HCT116 (cell line): ENCODE results near the gene RBP2. TPM values are rescaled to one million over a fixed set of nuclear protein-coding genes. Genes with fewer than 3 reads are reported as not detected.

Experiments
- ATAC-seq: fragments of 200-7000 bp; cut with Tn5 transposase; 2 replicates; pipeline ENCODE4 v1.9.1; 2020; ENCODE audit warnings: mild to moderate bottlenecking, moderate library complexity
- BruUV-seq: library from RNA; stranded (reverse); fragments of 400-500 nt; replicated peaks from 2 replicates; lab custom pipeline; 2021; lab: Mats Ljungman, UMichigan
- CTCF ChIA-PET: fragments of 300-600 bp; sonication (Branson Sonifier 250); formaldehyde crosslinking; loops from one replicate; lab custom pipeline; 2021; ENCODE audit warnings: antibody characterized with exemption; lab: Charles Lee
- POLR2A ChIA-PET: fragments of 300-600, 350-600 bp; sonication (Branson Sonifier 250); formaldehyde crosslinking; loops from one replicate; lab custom pipeline; 2021; ENCODE audit warnings: antibody characterized with exemption; lab: Charles Lee
- RAD21 ChIA-PET, 2 experiments: fragments of 300-600 bp; sonication (Branson Sonifier 250); formaldehyde crosslinking; loops; one replicate each; lab custom pipeline; 2023; ENCODE audit warnings: low total read pairs in 2 of 2; ENCODE audit not compliant: uncharacterized antibody in 2 of 2, unreplicated experiment in 2 of 2, low non-redundant PET in 1 of 2; lab: Charles Lee
- DNase-seq: peaks from one replicate; pipeline ENCODE4 v3.0.0-alpha.2; 2010; ENCODE audit warnings: low read depth, low spot score
- H2AFZ ChIP-seq: fragments of 200-600 bp; shearing (Covaris generic), sonication (generic); 2 replicates; pipeline ENCODE4 v1.6.1; 2017; ENCODE audit warnings: low read depth, mixed run types, mixed read lengths, antibody characterized with exemption, low read length; ENCODE audit not compliant: poor library complexity, severe bottlenecking
- H3K27ac ChIP-seq: 2 replicates; pipeline ENCODE4 v1.5.1; 2012; ENCODE audit warnings: low read depth, low read length
- H3K27me3 ChIP-seq: fragments of 200-600 bp; sonication (generic); 2 replicates; pipeline ENCODE4 v1.6.1; 2016; ENCODE audit warnings: mixed run types, low read length, mixed read lengths; ENCODE audit not compliant: insufficient read depth
- H3K36me3 ChIP-seq, 2 experiments: fragments of 200-500 bp in 1 of 2; fragments of 200-600 bp in 1 of 2; sonication (Bioruptor generic) in 1 of 2; sonication (generic) in 1 of 2; 2 replicates each; pipeline versions ENCODE4 v1.5.1 to v1.6.1; 2014 to 2016; ENCODE audit warnings: low read length in 2 of 2, inconsistent platforms in 1 of 2, mixed read lengths in 1 of 2, mixed run types in 1 of 2; ENCODE audit not compliant: insufficient read depth in 2 of 2, control insufficient read depth in 1 of 2
- H3K4me1 ChIP-seq, 2 experiments: fragments of 200-600 bp in 1 of 2; sonication (generic) in 1 of 2; 2 replicates each; pipeline versions ENCODE4 v1.5.1 to v1.6.1; 2012 to 2017; ENCODE audit warnings: low read length in 2 of 2, inconsistent platforms in 1 of 2, mild to moderate bottlenecking in 1 of 2, mixed read lengths in 1 of 2, mixed run types in 1 of 2, moderate library complexity in 1 of 2; ENCODE audit not compliant: insufficient read depth in 2 of 2, control insufficient read depth in 1 of 2
- H3K4me2 ChIP-seq: fragments of 200-600 bp; sonication (generic); 2 replicates; pipeline ENCODE4 v1.6.1; 2017; ENCODE audit warnings: mixed run types, low read length, mixed read lengths
- H3K4me3 ChIP-seq, 2 experiments: fragments of 200-600 bp in 1 of 2; sonication (generic) in 1 of 2; replicated peaks in 1 of 2; 2 replicates each; pipeline ENCODE4 v1.5.1; 2011 to 2016; ENCODE audit warnings: low read length in 2 of 2, control low read depth in 1 of 2, low read depth in 1 of 2, mild to moderate bottlenecking in 1 of 2, mixed read lengths in 1 of 2, mixed run types in 1 of 2
- H3K79me2 ChIP-seq: fragments of 200-600 bp; sonication (generic); 2 replicates; pipeline ENCODE4 v1.6.1; 2017; ENCODE audit warnings: mild to moderate bottlenecking, mixed run types, low read length, moderate library complexity, mixed read lengths; ENCODE audit not compliant: insufficient read depth
- H3K9ac ChIP-seq: fragments of 200-600 bp; sonication (generic); 2 replicates; pipeline ENCODE4 v1.6.1; 2016; ENCODE audit warnings: low read length, mixed read lengths
- H3K9me2 ChIP-seq: fragments of 200-600 bp; sonication (generic), shearing (Covaris generic); 2 replicates; pipeline ENCODE4 v1.6.1; 2017; ENCODE audit warnings: mixed run types, mild to moderate bottlenecking, moderate library complexity; ENCODE audit not compliant: insufficient read depth
- H3K9me3 ChIP-seq, 2 experiments: fragments of 200-500 bp in 1 of 2; fragments of 200-600 bp in 1 of 2; sonication (Bioruptor generic) in 1 of 2; sonication (generic) in 1 of 2; 2 replicates each; pipeline ENCODE4 v1.6.1; 2014 to 2017; ENCODE audit warnings: low read length in 2 of 2, mixed read lengths in 2 of 2, inconsistent platforms in 1 of 2, low read depth in 1 of 2, mild to moderate bottlenecking in 1 of 2, mixed run types in 1 of 2, moderate library complexity in 1 of 2; ENCODE audit not compliant: control insufficient read depth in 1 of 2, insufficient read depth in 1 of 2
- H4K20me1 ChIP-seq: fragments of 200-600 bp; sonication (generic), shearing (Covaris generic); 2 replicates; pipeline ENCODE4 v1.6.1; 2017; ENCODE audit warnings: mixed run types, mild to moderate bottlenecking, moderate library complexity; ENCODE audit not compliant: insufficient read depth
- CBX3 ChIP-seq: IDR thresholded peaks from 2 replicates; pipeline ENCODE4 v1.6.1; 2012; ENCODE audit warnings: low read depth
- ELF1 ChIP-seq: IDR thresholded peaks from 2 replicates; pipeline ENCODE4 v1.6.1; 2012; ENCODE audit warnings: low read depth, borderline replicate concordance
- FOSL1 ChIP-seq: IDR thresholded peaks from 2 replicates; pipeline ENCODE4 v1.6.1; 2012; ENCODE audit warnings: low read depth
- SIN3A ChIP-seq: IDR thresholded peaks from 2 replicates; pipeline ENCODE4 v1.6.1; 2012; ENCODE audit warnings: low read depth
- SP1 ChIP-seq: IDR thresholded peaks from 2 replicates; pipeline ENCODE4 v1.6.1; 2012; ENCODE audit warnings: low read depth
- SRF ChIP-seq: IDR thresholded peaks from 2 replicates; pipeline ENCODE4 v1.6.1; 2012; ENCODE audit warnings: low read depth
- TCF7L2 ChIP-seq: IDR thresholded peaks from 2 replicates; pipeline ENCODE4 v1.7.0; 2011; ENCODE audit warnings: borderline replicate concordance, inconsistent platforms; ENCODE audit not compliant: insufficient read depth, insufficient read length; ENCODE audit errors: extremely low read depth
- YY1 ChIP-seq: IDR thresholded peaks from 2 replicates; pipeline ENCODE4 v1.6.1; 2011; ENCODE audit warnings: low read length, low read depth, moderate library complexity, mild to moderate bottlenecking; ENCODE audit not compliant: insufficient replicate concordance; ENCODE audit errors: extremely low read depth
- intact Hi-C: fragments of 100-400 bp; cut with micrococcal nuclease; formaldehyde crosslinking; loops from 2 replicates; pipeline ENCODE4 v1.10.0; 2022
- total RNA-seq: library from RNA; stranded (reverse); gene quantifications from one replicate; pipeline ENCODE4 v1.2.1, GENCODE V29; 2021; ENCODE audit not compliant: unreplicated experiment
- TF ChIP-seq, protein P1 (sequence below): IDR thresholded peaks from 2 replicates; pipeline ENCODE4 v1.6.1; 2012
- TF ChIP-seq, protein P2 (sequence below): IDR thresholded peaks from 2 replicates; pipeline ENCODE4 v1.6.1; 2012
- TF ChIP-seq, protein P3 (sequence below): IDR thresholded peaks from 2 replicates; pipeline ENCODE4 v1.6.1; 2012; ENCODE audit warnings: low read depth
- TF ChIP-seq, protein P4 (sequence below): IDR thresholded peaks from 2 replicates; pipeline ENCODE4 v1.6.1; 2011; ENCODE audit warnings: mild to moderate bottlenecking, low read length, moderate library complexity; ENCODE audit not compliant: insufficient replicate concordance; ENCODE audit errors: extremely low read depth

Gene RBP2
- total RNA-seq, 1 experiment from 2014 or later = not detected

DNA sequence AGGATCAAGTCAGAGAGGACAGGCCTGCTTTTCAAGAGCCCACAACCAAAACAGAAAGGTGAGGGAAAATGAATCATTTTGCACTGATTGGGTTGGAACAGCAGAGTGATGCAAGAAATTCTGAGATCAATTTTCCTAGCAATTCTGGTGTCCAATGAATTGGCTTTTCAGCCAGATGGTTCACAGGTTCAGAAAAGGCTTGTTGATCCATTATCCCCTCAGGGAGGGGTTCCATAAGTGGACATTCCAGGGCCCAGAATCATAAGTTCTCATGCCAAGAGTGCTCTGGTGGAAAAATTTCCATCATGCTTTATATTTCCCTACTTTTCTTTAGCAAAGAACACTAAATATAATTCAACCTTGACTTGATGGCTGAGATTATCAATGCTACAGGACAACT, 16.2 kb downstream of the RBP2 start:
- ChIA-PET POLR2A (no interaction called here), CTCF (no interaction called here)
- H3K9me3 ChIP-seq = no peaks in the 10 kb centered on the region
- DNase-seq (no peak), ATAC-seq (no peak)
- H3K4me3 ChIP-seq = no peak overlapping the region
- no peak overlapping the region for H2AFZ ChIP-seq
- H3K4me1 ChIP-seq = no peaks in the 10 kb centered on the region
- no peaks in the 10 kb centered on the region for H3K79me2 ChIP-seq
- H3K27ac ChIP-seq = no peak overlapping the region
- H3K36me3 ChIP-seq = no peaks in the 10 kb centered on the region
- H3K4me2 ChIP-seq = no peak overlapping the region
- BruUV-seq = no TSS peak
- no peaks in the 10 kb centered on the region for H3K27me3 ChIP-seq
- no peak for TF ChIP-seq CBX3
- no peak for TF ChIP-seq TCF7L2
- TF ChIP-seq, protein P1, sequence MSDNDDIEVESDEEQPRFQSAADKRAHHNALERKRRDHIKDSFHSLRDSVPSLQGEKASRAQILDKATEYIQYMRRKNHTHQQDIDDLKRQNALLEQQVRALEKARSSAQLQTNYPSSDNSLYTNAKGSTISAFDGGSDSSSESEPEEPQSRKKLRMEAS = no peak
- TF ChIP-seq, protein P2, sequence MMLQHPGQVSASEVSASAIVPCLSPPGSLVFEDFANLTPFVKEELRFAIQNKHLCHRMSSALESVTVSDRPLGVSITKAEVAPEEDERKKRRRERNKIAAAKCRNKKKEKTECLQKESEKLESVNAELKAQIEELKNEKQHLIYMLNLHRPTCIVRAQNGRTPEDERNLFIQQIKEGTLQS = no peak
- no peak for TF ChIP-seq YY1
- TF ChIP-seq SP1 = no peak
- TF ChIP-seq SRF = no peak
- TF ChIP-seq FOSL1 = no peak
- TF ChIP-seq, protein P3, sequence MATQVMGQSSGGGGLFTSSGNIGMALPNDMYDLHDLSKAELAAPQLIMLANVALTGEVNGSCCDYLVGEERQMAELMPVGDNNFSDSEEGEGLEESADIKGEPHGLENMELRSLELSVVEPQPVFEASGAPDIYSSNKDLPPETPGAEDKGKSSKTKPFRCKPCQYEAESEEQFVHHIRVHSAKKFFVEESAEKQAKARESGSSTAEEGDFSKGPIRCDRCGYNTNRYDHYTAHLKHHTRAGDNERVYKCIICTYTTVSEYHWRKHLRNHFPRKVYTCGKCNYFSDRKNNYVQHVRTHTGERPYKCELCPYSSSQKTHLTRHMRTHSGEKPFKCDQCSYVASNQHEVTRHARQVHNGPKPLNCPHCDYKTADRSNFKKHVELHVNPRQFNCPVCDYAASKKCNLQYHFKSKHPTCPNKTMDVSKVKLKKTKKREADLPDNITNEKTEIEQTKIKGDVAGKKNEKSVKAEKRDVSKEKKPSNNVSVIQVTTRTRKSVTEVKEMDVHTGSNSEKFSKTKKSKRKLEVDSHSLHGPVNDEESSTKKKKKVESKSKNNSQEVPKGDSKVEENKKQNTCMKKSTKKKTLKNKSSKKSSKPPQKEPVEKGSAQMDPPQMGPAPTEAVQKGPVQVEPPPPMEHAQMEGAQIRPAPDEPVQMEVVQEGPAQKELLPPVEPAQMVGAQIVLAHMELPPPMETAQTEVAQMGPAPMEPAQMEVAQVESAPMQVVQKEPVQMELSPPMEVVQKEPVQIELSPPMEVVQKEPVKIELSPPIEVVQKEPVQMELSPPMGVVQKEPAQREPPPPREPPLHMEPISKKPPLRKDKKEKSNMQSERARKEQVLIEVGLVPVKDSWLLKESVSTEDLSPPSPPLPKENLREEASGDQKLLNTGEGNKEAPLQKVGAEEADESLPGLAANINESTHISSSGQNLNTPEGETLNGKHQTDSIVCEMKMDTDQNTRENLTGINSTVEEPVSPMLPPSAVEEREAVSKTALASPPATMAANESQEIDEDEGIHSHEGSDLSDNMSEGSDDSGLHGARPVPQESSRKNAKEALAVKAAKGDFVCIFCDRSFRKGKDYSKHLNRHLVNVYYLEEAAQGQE = no peak
- TF ChIP-seq, protein P4, sequence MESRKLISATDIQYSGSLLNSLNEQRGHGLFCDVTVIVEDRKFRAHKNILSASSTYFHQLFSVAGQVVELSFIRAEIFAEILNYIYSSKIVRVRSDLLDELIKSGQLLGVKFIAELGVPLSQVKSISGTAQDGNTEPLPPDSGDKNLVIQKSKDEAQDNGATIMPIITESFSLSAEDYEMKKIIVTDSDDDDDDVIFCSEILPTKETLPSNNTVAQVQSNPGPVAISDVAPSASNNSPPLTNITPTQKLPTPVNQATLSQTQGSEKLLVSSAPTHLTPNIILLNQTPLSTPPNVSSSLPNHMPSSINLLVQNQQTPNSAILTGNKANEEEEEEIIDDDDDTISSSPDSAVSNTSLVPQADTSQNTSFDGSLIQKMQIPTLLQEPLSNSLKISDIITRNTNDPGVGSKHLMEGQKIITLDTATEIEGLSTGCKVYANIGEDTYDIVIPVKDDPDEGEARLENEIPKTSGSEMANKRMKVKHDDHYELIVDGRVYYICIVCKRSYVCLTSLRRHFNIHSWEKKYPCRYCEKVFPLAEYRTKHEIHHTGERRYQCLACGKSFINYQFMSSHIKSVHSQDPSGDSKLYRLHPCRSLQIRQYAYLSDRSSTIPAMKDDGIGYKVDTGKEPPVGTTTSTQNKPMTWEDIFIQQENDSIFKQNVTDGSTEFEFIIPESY = no peak
- TF ChIP-seq ELF1 = no peak
- no peak for TF ChIP-seq SIN3A
- TF ChIP-seq, all 23 proteins: peak for 0
- Histone ChIP-seq H3K9me2 (no peaks in the 10 kb centered on the region), H4K20me1 (no peaks in the 10 kb centered on the region), H3K9ac (no peak overlapping the region)
- intact Hi-C loops = no loop called here
- RAD21 ChIA-PET = no interaction called here
